ENCODE results near the gene MAGI1.

The MAGI1 gene

GRCh38 chr3:65758876-65759598 is 279.7 kb downstream of the MAGI1 start:
- no peak overlapping the region for H3K18ac ChIP-seq (ENCODE audit: low read depth in 1 of 2, low read length in 2 of 2)
- no peaks in the 10 kb centered on the region for H3K9me3 ChIP-seq (ENCODE audit: control insufficient read depth, low read length)
- H2BK5ac ChIP-seq (ENCODE audit: low read depth, low read length, poor library complexity, severe bottlenecking) = no peak overlapping the region
- H4K91ac ChIP-seq (ENCODE audit: low read length) = no peak overlapping the region
- H3K4me1 ChIP-seq (ENCODE audit: control insufficient read depth, insufficient read depth, low read depth, low read length) = no peaks in the 10 kb centered on the region
- H3K9ac ChIP-seq (ENCODE audit: low read length) = peak overlapping the region; percentile 62
- WGBS = 87% methylated on average over 2 of the region's 3 CpGs
- H2BK120ac ChIP-seq (ENCODE audit: low read depth, low read length) = no peak overlapping the region
- H2BK15ac ChIP-seq (ENCODE audit: low read depth, poor library complexity, severe bottlenecking) = no peak overlapping the region
- no peak overlapping the region for H3K14ac ChIP-seq (ENCODE audit: low read length in 2 of 2)
- H4K8ac ChIP-seq (ENCODE audit: low read length) = no peak overlapping the region
- H3K23ac ChIP-seq (ENCODE audit: low read length in 2 of 2) = no peak overlapping the region
- no peak overlapping the region for H2BK12ac ChIP-seq (ENCODE audit: low read length in 2 of 2)
- no peaks in the 10 kb centered on the region for H3K27me3 ChIP-seq (ENCODE audit: control insufficient read depth in 1 of 2, insufficient read depth in 1 of 2, low read length in 2 of 2)
- no peak overlapping the region for H3K4me2 ChIP-seq (ENCODE audit: low read length, poor library complexity, severe bottlenecking)
- no peak overlapping the region for H2AK5ac ChIP-seq (ENCODE audit: low read length, severe bottlenecking)
- DNase-seq = peak; percentile 39
- peak overlapping the region in 1 of 2 experiments; percentile 56 for H3K4me3 ChIP-seq (ENCODE audit: insufficient read depth in 1 of 2, low read depth in 1 of 2, low read length in 2 of 2)
- no peak overlapping the region for H3K27ac ChIP-seq (ENCODE audit: low read length, poor library complexity, severe bottlenecking)
- H2AFZ ChIP-seq (ENCODE audit: low read depth, low read length) = no peak overlapping the region
- no peaks in the 10 kb centered on the region for H3K36me3 ChIP-seq (ENCODE audit: control insufficient read depth in 1 of 2, insufficient read depth in 2 of 2, low read depth in 1 of 2, low read length in 2 of 2)
- no peak overlapping the region for H3K4ac ChIP-seq (ENCODE audit: low read depth in 1 of 2, low read length in 2 of 2)
- H3K79me1 ChIP-seq (replicated peaks; ENCODE audit: low read length, poor library complexity, severe bottlenecking) = peaks cover 22% of the 10 kb centered on the region

DNA sequence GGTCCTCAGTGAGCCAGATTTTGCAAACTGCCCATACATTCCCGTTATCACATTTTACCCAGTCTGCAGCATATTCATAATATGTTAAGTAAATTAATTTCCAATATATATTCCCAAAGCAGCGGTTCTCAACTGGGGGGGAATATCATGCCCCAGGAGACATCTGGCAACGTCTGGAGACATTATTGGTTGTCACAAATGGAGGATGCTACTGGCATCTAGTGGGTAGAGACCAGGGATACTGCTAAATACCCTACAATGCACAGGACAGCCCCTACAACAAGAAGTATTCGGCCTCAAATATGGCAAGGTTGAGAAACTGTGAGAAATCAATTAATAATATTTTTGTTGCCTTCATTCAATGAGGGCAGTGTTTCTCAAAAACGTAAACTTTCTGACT is 280.3 kb downstream of the MAGI1 start:
- Histone ChIP-seq H3K4me2 (ENCODE audit: low read length, poor library complexity, severe bottlenecking) (no peak overlapping the region), H3K18ac (ENCODE audit: low read depth in 1 of 2, low read length in 2 of 2) (no peak overlapping the region), H2BK5ac (ENCODE audit: low read depth, low read length, poor library complexity, severe bottlenecking) (no peak overlapping the region), H3K79me1 (replicated peaks; ENCODE audit: low read length, poor library complexity, severe bottlenecking) (peaks cover 22% of the 10 kb centered on the region), H3K36me3 (ENCODE audit: control insufficient read depth in 1 of 2, insufficient read depth in 2 of 2, low read depth in 1 of 2, low read length in 2 of 2) (no peaks in the 10 kb centered on the region), H3K4me1 (ENCODE audit: control insufficient read depth, insufficient read depth, low read depth, low read length) (no peaks in the 10 kb centered on the region), H3K14ac (ENCODE audit: low read length in 2 of 2) (no peak overlapping the region), H2BK15ac (ENCODE audit: low read depth, poor library complexity, severe bottlenecking) (no peak overlapping the region), H2AK5ac (ENCODE audit: low read length, severe bottlenecking) (no peak overlapping the region), H4K91ac (ENCODE audit: low read length) (no peak overlapping the region), H3K27me3 (ENCODE audit: control insufficient read depth in 1 of 2, insufficient read depth in 1 of 2, low read length in 2 of 2) (no peaks in the 10 kb centered on the region), H3K9ac (ENCODE audit: low read length) (no peak overlapping the region), H2BK120ac (ENCODE audit: low read depth, low read length) (no peak overlapping the region), H2BK12ac (ENCODE audit: low read length in 2 of 2) (no peak overlapping the region), H3K23ac (ENCODE audit: low read length in 2 of 2) (no peak overlapping the region), H3K4me3 (ENCODE audit: insufficient read depth in 1 of 2, low read depth in 1 of 2, low read length in 2 of 2) (no peak overlapping the region), H4K8ac (ENCODE audit: low read length) (no peak overlapping the region), H3K4ac (ENCODE audit: low read depth in 1 of 2, low read length in 2 of 2) (no peak overlapping the region), H2AFZ (ENCODE audit: low read depth, low read length) (no peak overlapping the region), H3K9me3 (ENCODE audit: control insufficient read depth, low read length) (no peaks in the 10 kb centered on the region), H3K27ac (ENCODE audit: low read length, poor library complexity, severe bottlenecking) (no peak overlapping the region)
- WGBS = 83% methylated on average over 1 of the region's 5 CpGs
- no peak for DNase-seq

- Histone ChIP-seq H2AK5ac (ENCODE audit: low read length, severe bottlenecking) (no peak overlapping the region), H2AFZ (ENCODE audit: low read depth, low read length) (no peak overlapping the region), H4K8ac (ENCODE audit: low read length) (no peak overlapping the region), H3K4me1 (ENCODE audit: control insufficient read depth, insufficient read depth, low read depth, low read length) (no peaks in the 10 kb centered on the region), H3K4me3 (ENCODE audit: insufficient read depth in 1 of 2, low read depth in 1 of 2, low read length in 2 of 2) (no peak overlapping the region), H3K14ac (ENCODE audit: low read length in 2 of 2) (no peak overlapping the region), H2BK120ac (ENCODE audit: low read depth, low read length) (no peak overlapping the region), H3K79me1 (replicated peaks; ENCODE audit: low read length, poor library complexity, severe bottlenecking) (peaks cover 19% of the 10 kb centered on the region), H3K27ac (ENCODE audit: low read length, poor library complexity, severe bottlenecking) (no peak overlapping the region), H3K9me3 (ENCODE audit: control insufficient read depth, low read length) (no peaks in the 10 kb centered on the region), H3K36me3 (ENCODE audit: control insufficient read depth in 1 of 2, insufficient read depth in 2 of 2, low read depth in 1 of 2, low read length in 2 of 2) (no peaks in the 10 kb centered on the region), H2BK5ac (ENCODE audit: low read depth, low read length, poor library complexity, severe bottlenecking) (no peak overlapping the region), H4K91ac (ENCODE audit: low read length) (no peak overlapping the region), H3K23ac (ENCODE audit: low read length in 2 of 2) (no peak overlapping the region), H2BK15ac (ENCODE audit: low read depth, poor library complexity, severe bottlenecking) (no peak overlapping the region), H3K9ac (ENCODE audit: low read length) (no peak overlapping the region), H3K4me2 (ENCODE audit: low read length, poor library complexity, severe bottlenecking) (no peak overlapping the region), H3K18ac (ENCODE audit: low read depth in 1 of 2, low read length in 2 of 2) (no peak overlapping the region), H2BK12ac (ENCODE audit: low read length in 2 of 2) (no peak overlapping the region), H3K27me3 (ENCODE audit: control insufficient read depth in 1 of 2, insufficient read depth in 1 of 2, low read length in 2 of 2) (no peaks in the 10 kb centered on the region), H3K4ac (ENCODE audit: low read depth in 1 of 2, low read length in 2 of 2) (no peak overlapping the region)
- WGBS = 97% methylated on average over 1 of the region's 1 CpG
- no peak for DNase-seq
These were observed 286.1 kb downstream of the MAGI1 start for GRCh38 chr3:65752636-65753035.

GRCh38 chr3:65751123-65751700 is 287.5 kb downstream of the MAGI1 start:
- Histone ChIP-seq H3K4me1 (ENCODE audit: control insufficient read depth, insufficient read depth, low read depth, low read length) (no peaks in the 10 kb centered on the region), H3K36me3 (ENCODE audit: control insufficient read depth in 1 of 2, insufficient read depth in 2 of 2, low read depth in 1 of 2, low read length in 2 of 2) (no peaks in the 10 kb centered on the region), H2AFZ (ENCODE audit: low read depth, low read length) (no peak overlapping the region), H3K9me3 (ENCODE audit: control insufficient read depth, low read length) (no peaks in the 10 kb centered on the region), H3K79me1 (replicated peaks; ENCODE audit: low read length, poor library complexity, severe bottlenecking) (peaks cover 18% of the 10 kb centered on the region), H4K8ac (ENCODE audit: low read length) (no peak overlapping the region), H2BK15ac (ENCODE audit: low read depth, poor library complexity, severe bottlenecking) (no peak overlapping the region), H2AK5ac (ENCODE audit: low read length, severe bottlenecking) (no peak overlapping the region), H3K4ac (ENCODE audit: low read depth in 1 of 2, low read length in 2 of 2) (no peak overlapping the region), H3K18ac (ENCODE audit: low read depth in 1 of 2, low read length in 2 of 2) (no peak overlapping the region), H3K14ac (ENCODE audit: low read length in 2 of 2) (no peak overlapping the region), H3K4me2 (ENCODE audit: low read length, poor library complexity, severe bottlenecking) (no peak overlapping the region), H2BK12ac (ENCODE audit: low read length in 2 of 2) (no peak overlapping the region), H3K27ac (ENCODE audit: low read length, poor library complexity, severe bottlenecking) (no peak overlapping the region), H4K91ac (ENCODE audit: low read length) (no peak overlapping the region), H2BK120ac (ENCODE audit: low read depth, low read length) (no peak overlapping the region), H3K23ac (ENCODE audit: low read length in 2 of 2) (no peak overlapping the region), H3K4me3 (ENCODE audit: insufficient read depth in 1 of 2, low read depth in 1 of 2, low read length in 2 of 2) (no peak overlapping the region), H2BK5ac (ENCODE audit: low read depth, low read length, poor library complexity, severe bottlenecking) (no peak overlapping the region), H3K9ac (ENCODE audit: low read length) (no peak overlapping the region), H3K27me3 (ENCODE audit: control insufficient read depth in 1 of 2, insufficient read depth in 1 of 2, low read length in 2 of 2) (no peaks in the 10 kb centered on the region)
- peak; percentile 38 for DNase-seq
- 78% methylated on average over 5 of the region's 5 CpGs for WGBS
